Endothelial cell of umbilical vein (primary cell): ENCODE measurements around the gene AK8. TPM values are rescaled to one million over a fixed set of nuclear protein-coding genes. Genes with fewer than 3 reads are reported as not detected.

Experiments used
- BruUV-seq: library from RNA; stranded (reverse); fragments of 400-500 nt; replicated peaks from 2 replicates; lab custom pipeline; 2021; lab: Mats Ljungman, UMichigan
- CTCF ChIA-PET: fragments of 300-600, 350-600 bp; sonication (Branson Sonifier 250); formaldehyde crosslinking; loops from one replicate; lab custom pipeline; 2021; ENCODE audit warnings: antibody characterized with exemption, inconsistent platforms; lab: Charles Lee
- POLR2A ChIA-PET: fragments of 300-600, 350-600 bp; sonication (Branson Sonifier 250); formaldehyde crosslinking; loops from one replicate; lab custom pipeline; 2021; ENCODE audit warnings: antibody characterized with exemption, inconsistent platforms; lab: Charles Lee
- DNase-seq: peaks from one replicate; pipeline ENCODE4 v3.0.0-alpha.2; 2011; ENCODE audit warnings: low read depth, low spot score
- FAIRE-seq: peaks from 2 replicates; lab custom pipeline; 2011; peaks lifted over from hg19 to GRCh38; lab: Jason Lieb, UNC
- H2AFZ ChIP-seq: 2 replicates; pipeline ENCODE4 v1.6.0; 2012; ENCODE audit warnings: low read depth, low read length, control low read depth, inconsistent platforms
- H3K27ac ChIP-seq: 2 replicates; pipeline ENCODE4 v1.5.1; 2011; ENCODE audit warnings: low read depth, mild to moderate bottlenecking, control low read depth, low read length, moderate library complexity; ENCODE audit not compliant: insufficient read depth
- H3K27me3 ChIP-seq, 2 experiments: 2 replicates each; pipeline versions ENCODE4 v1.6.0 to v1.6.1; 2011; ENCODE audit warnings: low read length in 2 of 2, mixed read lengths in 1 of 2; ENCODE audit not compliant: control insufficient read depth in 2 of 2, insufficient read depth in 2 of 2
- H3K36me3 ChIP-seq, 2 experiments: 2 replicates in 1 of 2; 3 replicates in 1 of 2; pipeline ENCODE4 v1.5.1; 2011; ENCODE audit warnings: low read length in 2 of 2, mild to moderate bottlenecking in 1 of 2, moderate library complexity in 1 of 2; ENCODE audit not compliant: control insufficient read depth in 2 of 2, insufficient read depth in 2 of 2; ENCODE audit errors: extremely low read depth in 1 of 2
- H3K4me1 ChIP-seq: 3 replicates; pipeline ENCODE4 v1.5.1; 2011; ENCODE audit warnings: mild to moderate bottlenecking, low read length; ENCODE audit not compliant: control insufficient read depth, insufficient read depth; ENCODE audit errors: extremely low read depth
- H3K4me2 ChIP-seq: 2 replicates; pipeline ENCODE4 v1.6.1; 2011; ENCODE audit warnings: low read length, control low read depth, mixed read lengths; ENCODE audit not compliant: insufficient read depth
- H3K4me3 ChIP-seq, 3 experiments: fragments of 200-600 bp in 1 of 3; sonication (generic), shearing (Covaris generic) in 1 of 3; replicated peaks in 1 of 3; 2 replicates each; pipeline ENCODE4 v1.5.1; 2011 to 2016; ENCODE audit warnings: control low read depth in 3 of 3, low read length in 3 of 3, mild to moderate bottlenecking in 2 of 3, inconsistent platforms in 1 of 3, low read depth in 1 of 3, moderate library complexity in 1 of 3; ENCODE audit not compliant: insufficient read depth in 1 of 3
- H3K79me2 ChIP-seq: 2 replicates; pipeline ENCODE4 v1.6.0; 2012; ENCODE audit warnings: low read length, inconsistent platforms; ENCODE audit not compliant: control insufficient read depth, insufficient read depth
- H3K9ac ChIP-seq: replicated peaks from 2 replicates; pipeline ENCODE3; 2011; ENCODE audit warnings: low read length, control low read depth; ENCODE audit not compliant: insufficient read depth; ENCODE audit errors: extremely low read depth
- H3K9me1 ChIP-seq: replicated peaks from 3 replicates; pipeline ENCODE4 v1.6.0; 2011; ENCODE audit warnings: mild to moderate bottlenecking, low read length; ENCODE audit not compliant: control insufficient read depth, insufficient read depth; ENCODE audit errors: extremely low read depth
- H3K9me3 ChIP-seq: replicated peaks from 2 replicates; pipeline ENCODE4 v1.5.1; 2012; ENCODE audit warnings: low read length, inconsistent platforms; ENCODE audit not compliant: control insufficient read depth, insufficient read depth
- H4K20me1 ChIP-seq: replicated peaks from 2 replicates; pipeline ENCODE3; 2011; ENCODE audit warnings: mild to moderate bottlenecking, low read length; ENCODE audit not compliant: control insufficient read depth, insufficient read depth; ENCODE audit errors: extremely low read depth
- EZH2 ChIP-seq: IDR thresholded peaks from 2 replicates; pipeline ENCODE4 v1.6.1; 2012; ENCODE audit warnings: borderline replicate concordance, low read depth, mild to moderate bottlenecking, moderate library complexity, low read length, inconsistent platforms; ENCODE audit not compliant: severe bottlenecking
- FOS ChIP-seq: IDR thresholded peaks from 2 replicates; pipeline ENCODE4 v1.6.1; 2011; ENCODE audit warnings: mild to moderate bottlenecking, low read length, moderate library complexity, borderline replicate concordance; ENCODE audit not compliant: insufficient read depth
- GATA2 ChIP-seq: IDR thresholded peaks from 2 replicates; pipeline ENCODE4 v1.7.0; 2011; ENCODE audit warnings: low read depth, mild to moderate bottlenecking, moderate library complexity, mixed read lengths, low read length; ENCODE audit not compliant: insufficient read length, insufficient read depth
- JUN ChIP-seq: IDR thresholded peaks from 2 replicates; pipeline ENCODE4 v1.6.1; 2011; ENCODE audit warnings: borderline replicate concordance, low read depth; ENCODE audit not compliant: insufficient read length, insufficient read depth
- MYC ChIP-seq: IDR thresholded peaks from one replicate; pipeline ENCODE4 v1.6.1; 2011; ENCODE audit warnings: mild to moderate bottlenecking, low read depth, low read length
- POLR2A ChIP-seq: IDR thresholded peaks from 2 replicates; pipeline ENCODE4 v1.6.1; 2012; ENCODE audit warnings: low read depth, mild to moderate bottlenecking, control low read depth, low read length
- POLR2AphosphoS5 ChIP-seq: IDR thresholded peaks from 2 replicates; pipeline ENCODE4 v1.6.1; 2012; ENCODE audit warnings: low read depth, mild to moderate bottlenecking, control low read depth, low read length, moderate library complexity; ENCODE audit not compliant: insufficient read depth
- dilution Hi-C: fragments of 300-500 bp; cut with MboI; formaldehyde crosslinking; loops from one replicate; pipeline ENCODE4 v1.15.0; 2019; ENCODE audit warnings: low sequenced_read_pairs; ENCODE audit not compliant: extremely low pct_ligation_motif_present
- intact Hi-C: fragments of 100-400 bp; cut with micrococcal nuclease; formaldehyde crosslinking; loops from one replicate; pipeline ENCODE4 v1.10.0; 2022
- polyA plus RNA-seq, 4 experiments: library from polyadenylated mRNA; depleted of rRNA in 3 of 4; stranded (reverse) in 3 of 4; unstranded in 1 of 4; fragments of >200 nt; gene quantifications; 2 replicates each; pipeline versions ENCODE4 v1.2.1 to v1.2.3, GENCODE V29; 2011 to 2012; ENCODE audit warnings: missing spikeins in 1 of 4
- total RNA-seq: library from RNA; stranded (reverse); gene quantifications from 2 replicates; pipeline ENCODE4 v1.2.3, GENCODE V29; 2021
- TF ChIP-seq, protein P1 (sequence below): IDR thresholded peaks from 2 replicates; pipeline ENCODE4 v1.6.1; 2011; ENCODE audit not compliant: insufficient read depth, insufficient read length
- TF ChIP-seq, protein P2 (sequence below), 2 donors: IDR thresholded peaks; 1 replicate in 1 of 2; 2 replicates in 1 of 2; pipeline ENCODE4 v1.5.1; 2011; ENCODE audit warnings: low read length in 2 of 2, mild to moderate bottlenecking in 2 of 2, moderate library complexity in 2 of 2, control low read depth in 1 of 2, inconsistent platforms in 1 of 2, low read depth in 1 of 2; ENCODE audit not compliant: insufficient read depth in 1 of 2; ENCODE audit errors: extremely low read depth in 1 of 2

AK8 gene
- total and polyA plus RNA-seq, 2 donors (not counting 3 experiments of a cell fraction or from before 2014, with no cell fraction given) = 0.06 TPM; not detected in 1

DNA sequence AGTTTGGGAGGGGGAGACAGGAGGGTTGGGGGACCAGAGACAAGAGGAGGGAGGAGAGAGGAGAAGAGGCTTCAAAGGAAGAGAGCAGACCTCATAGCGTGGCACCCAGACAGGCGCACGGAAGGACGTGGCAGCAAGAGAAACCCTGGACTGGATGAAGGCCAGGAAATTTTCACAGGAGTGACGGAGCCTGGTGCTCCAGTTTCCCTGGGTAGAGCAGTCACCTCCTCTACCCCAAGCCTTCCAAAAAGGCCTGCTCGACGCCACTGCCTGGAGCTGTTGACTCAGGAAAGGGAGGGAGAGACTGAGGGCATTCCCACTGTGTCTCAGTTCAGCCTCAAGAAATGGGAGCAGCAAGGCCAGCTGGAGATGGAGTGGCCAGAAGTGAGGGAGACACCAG, 19.3 kb downstream of the AK8 start:
- Histone ChIP-seq H2AFZ (no peak overlapping the region), H3K27ac (no peak overlapping the region), H3K4me1 (no peaks in the 10 kb centered on the region), H3K9me1 (no peaks in the 10 kb centered on the region), H3K9ac (no peak overlapping the region), H3K4me3 (no peak overlapping the region), H3K79me2 (no peaks in the 10 kb centered on the region), H3K9me3 (no peaks in the 10 kb centered on the region), H3K4me2 (no peak overlapping the region), H4K20me1 (no peaks in the 10 kb centered on the region), H3K27me3 (no peaks in the 10 kb centered on the region), H3K36me3 (no peaks in the 10 kb centered on the region)
- ChIA-PET CTCF (interaction anchor here (0.6 kb wide), 1 partner anchor 117 kb away, joined by 3 read pairs; no protein-coding TSS in a partner anchor), POLR2A (no interaction called here)
- FAIRE-seq = no peak
- dilution Hi-C loops = no loop called here
- BruUV-seq = no TSS peak
- intact Hi-C loops = no loop called here
- TF ChIP-seq POLR2A (no peak), JUN (no peak), POLR2AphosphoS5 (no peak), FOS (no peak), MYC (no peak), EZH2 (no peak), GATA2 (no peak)
- TF ChIP-seq, protein P1, sequence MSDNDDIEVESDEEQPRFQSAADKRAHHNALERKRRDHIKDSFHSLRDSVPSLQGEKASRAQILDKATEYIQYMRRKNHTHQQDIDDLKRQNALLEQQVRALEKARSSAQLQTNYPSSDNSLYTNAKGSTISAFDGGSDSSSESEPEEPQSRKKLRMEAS = no peak
- TF ChIP-seq, protein P2, sequence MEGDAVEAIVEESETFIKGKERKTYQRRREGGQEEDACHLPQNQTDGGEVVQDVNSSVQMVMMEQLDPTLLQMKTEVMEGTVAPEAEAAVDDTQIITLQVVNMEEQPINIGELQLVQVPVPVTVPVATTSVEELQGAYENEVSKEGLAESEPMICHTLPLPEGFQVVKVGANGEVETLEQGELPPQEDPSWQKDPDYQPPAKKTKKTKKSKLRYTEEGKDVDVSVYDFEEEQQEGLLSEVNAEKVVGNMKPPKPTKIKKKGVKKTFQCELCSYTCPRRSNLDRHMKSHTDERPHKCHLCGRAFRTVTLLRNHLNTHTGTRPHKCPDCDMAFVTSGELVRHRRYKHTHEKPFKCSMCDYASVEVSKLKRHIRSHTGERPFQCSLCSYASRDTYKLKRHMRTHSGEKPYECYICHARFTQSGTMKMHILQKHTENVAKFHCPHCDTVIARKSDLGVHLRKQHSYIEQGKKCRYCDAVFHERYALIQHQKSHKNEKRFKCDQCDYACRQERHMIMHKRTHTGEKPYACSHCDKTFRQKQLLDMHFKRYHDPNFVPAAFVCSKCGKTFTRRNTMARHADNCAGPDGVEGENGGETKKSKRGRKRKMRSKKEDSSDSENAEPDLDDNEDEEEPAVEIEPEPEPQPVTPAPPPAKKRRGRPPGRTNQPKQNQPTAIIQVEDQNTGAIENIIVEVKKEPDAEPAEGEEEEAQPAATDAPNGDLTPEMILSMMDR (IDR thresholded peaks at IDR 0.05; ENCODE audit: extremely low read depth in 1 of 2, insufficient read depth in 1 of 2, low read depth in 1 of 2, low read length in 2 of 2) = no peak
- DNase-seq = no peak
